Measurements from ENCODE around the gene MTHFS. TPM values are rescaled to one million over a fixed set of nuclear protein-coding genes. Genes with fewer than 3 reads are reported as not detected.
"Not testable (repeated sequence)": the region's sequence is repeated elsewhere in the genome, so short reads cannot be mapped to it uniquely, and the experiment has no call there.

MTHFS gene
- total and polyA plus RNA-seq, 2 donors (not counting 1 experiment from before 2014, with no cell fraction given): 9.5 to 21.6 TPM

DNA sequence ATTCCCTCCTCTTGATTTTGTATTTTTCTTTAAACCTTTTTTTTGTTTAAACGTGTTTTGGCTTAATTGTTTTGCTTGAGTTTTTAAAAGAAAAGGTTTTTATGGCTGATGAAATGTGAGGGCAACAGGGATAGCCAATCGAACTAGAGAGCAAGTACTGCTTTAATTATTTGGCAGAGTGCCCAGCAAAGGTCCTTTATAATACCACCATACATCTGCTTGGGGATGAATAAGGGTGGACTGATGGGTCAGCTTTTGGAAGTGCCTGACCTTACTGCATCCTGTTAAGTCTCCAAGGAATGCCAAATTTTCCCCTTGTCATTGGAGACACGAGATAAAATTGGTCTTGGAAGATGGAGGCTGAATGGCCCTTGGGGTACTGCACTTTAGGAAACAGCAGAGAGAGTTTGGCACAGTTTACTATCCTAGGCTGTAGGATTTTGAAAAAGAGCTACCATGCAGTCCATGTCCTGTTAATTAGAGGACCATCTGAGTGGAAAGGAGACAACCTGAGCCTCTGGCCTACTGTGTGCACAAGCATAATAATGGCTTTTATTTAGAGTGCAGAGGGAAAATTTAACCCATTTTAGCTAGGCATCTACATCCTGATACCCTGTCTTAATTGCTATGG is 19.8 kb upstream of the MTHFS start:
- H3K36me3 ChIP-seq (ENCODE audit: control insufficient read depth, insufficient read depth, low read length): no peaks in the 10 kb centered on the region
- no peak overlapping the region for H3K9ac ChIP-seq (ENCODE audit: insufficient read depth, low read length)
- peaks cover 5% of the 10 kb centered on the region for H3K79me2 ChIP-seq (ENCODE audit: control insufficient read depth, insufficient read depth, low read length)
- no peaks in the 10 kb centered on the region for H3K9me3 ChIP-seq (ENCODE audit: control insufficient read depth, insufficient read depth, low read depth, low read length)
- no peaks in the 10 kb centered on the region for H4K20me1 ChIP-seq (ENCODE audit: control insufficient read depth, extremely low read depth, insufficient read depth, low read length)
- no peak overlapping the region for H3K4me3 ChIP-seq (replicated peaks in 1 of 4; ENCODE audit: control extremely low read depth in 1 of 4, insufficient read depth in 1 of 4, low read depth in 3 of 4, low read length in 4 of 4)
- no peak overlapping the region for H3K27ac ChIP-seq (ENCODE audit: insufficient read depth, low read length)
- H3K4me1 ChIP-seq (ENCODE audit: control insufficient read depth, extremely low read depth, insufficient read depth, low read length): no peaks in the 10 kb centered on the region
- TF ChIP-seq, protein P1, sequence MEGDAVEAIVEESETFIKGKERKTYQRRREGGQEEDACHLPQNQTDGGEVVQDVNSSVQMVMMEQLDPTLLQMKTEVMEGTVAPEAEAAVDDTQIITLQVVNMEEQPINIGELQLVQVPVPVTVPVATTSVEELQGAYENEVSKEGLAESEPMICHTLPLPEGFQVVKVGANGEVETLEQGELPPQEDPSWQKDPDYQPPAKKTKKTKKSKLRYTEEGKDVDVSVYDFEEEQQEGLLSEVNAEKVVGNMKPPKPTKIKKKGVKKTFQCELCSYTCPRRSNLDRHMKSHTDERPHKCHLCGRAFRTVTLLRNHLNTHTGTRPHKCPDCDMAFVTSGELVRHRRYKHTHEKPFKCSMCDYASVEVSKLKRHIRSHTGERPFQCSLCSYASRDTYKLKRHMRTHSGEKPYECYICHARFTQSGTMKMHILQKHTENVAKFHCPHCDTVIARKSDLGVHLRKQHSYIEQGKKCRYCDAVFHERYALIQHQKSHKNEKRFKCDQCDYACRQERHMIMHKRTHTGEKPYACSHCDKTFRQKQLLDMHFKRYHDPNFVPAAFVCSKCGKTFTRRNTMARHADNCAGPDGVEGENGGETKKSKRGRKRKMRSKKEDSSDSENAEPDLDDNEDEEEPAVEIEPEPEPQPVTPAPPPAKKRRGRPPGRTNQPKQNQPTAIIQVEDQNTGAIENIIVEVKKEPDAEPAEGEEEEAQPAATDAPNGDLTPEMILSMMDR (conservative IDR thresholded peaks at IDR 0.05 in 1 of 2, IDR thresholded peaks at IDR 0.05 in 1 of 2; ENCODE audit: low read depth in 1 of 2, low read length in 2 of 2): no peak
- TF ChIP-seq EZH2 (IDR thresholded peaks at IDR 0.05; ENCODE audit: low read length, missing control alignments): no peak
- no peak overlapping the region for H3K4me2 ChIP-seq (ENCODE audit: extremely low read depth, insufficient read depth, low read length)
- DNase-seq (ENCODE audit: low read depth in 2 of 2): peak in 1 of 2 donors; percentile 59
- no peaks in the 10 kb centered on the region for H3K27me3 ChIP-seq (ENCODE audit: control insufficient read depth, insufficient read depth, low read length)
- no peak overlapping the region for H2AFZ ChIP-seq (ENCODE audit: low read length)

DNA sequence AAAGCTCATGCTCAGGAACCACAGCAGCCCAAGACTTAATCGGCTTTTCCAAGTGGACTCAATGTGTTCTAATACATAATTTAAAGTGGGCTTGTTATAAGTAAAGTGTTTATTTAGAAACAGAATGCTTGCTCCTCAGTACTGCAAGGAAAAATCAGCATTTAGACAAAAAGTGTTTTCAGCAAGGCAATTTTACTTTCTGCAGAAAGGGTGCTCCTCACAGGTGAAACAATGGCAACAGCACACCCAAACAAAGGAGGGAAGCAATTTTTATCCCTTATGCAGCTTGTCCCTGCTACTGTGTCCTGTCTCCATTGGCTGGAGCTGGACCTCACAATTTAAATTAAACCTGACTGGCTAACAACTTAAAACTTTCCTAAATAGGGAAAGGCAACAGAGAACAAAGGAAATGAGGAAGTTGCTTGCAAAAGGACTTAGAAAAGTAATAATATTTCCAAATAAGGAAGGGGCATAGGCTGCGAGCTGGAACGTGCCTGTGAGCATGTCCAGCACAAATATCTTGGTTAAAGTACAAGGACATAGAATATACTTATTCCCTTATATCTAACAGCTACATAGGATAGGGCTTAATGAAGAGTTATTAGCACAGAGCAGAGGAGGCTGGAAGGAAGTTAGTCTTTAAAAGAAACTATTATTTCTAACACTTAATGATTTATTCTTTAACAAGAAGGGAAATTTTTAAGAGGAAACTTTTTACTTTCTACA is 19.1 kb upstream of the MTHFS start:
- H3K36me3 ChIP-seq (ENCODE audit: control insufficient read depth, insufficient read depth, low read length); H3K4me3 ChIP-seq (replicated peaks in 1 of 4; ENCODE audit: control extremely low read depth in 1 of 4, insufficient read depth in 1 of 4, low read depth in 3 of 4, low read length in 4 of 4); H2AFZ ChIP-seq (ENCODE audit: low read length); H3K4me1 ChIP-seq (ENCODE audit: control insufficient read depth, extremely low read depth, insufficient read depth, low read length); H3K4me2 ChIP-seq (ENCODE audit: extremely low read depth, insufficient read depth, low read length); H4K20me1 ChIP-seq (ENCODE audit: control insufficient read depth, extremely low read depth, insufficient read depth, low read length); DNase-seq (ENCODE audit: low read depth in 2 of 2); H3K9me3 ChIP-seq (ENCODE audit: control insufficient read depth, insufficient read depth, low read depth, low read length); H3K9ac ChIP-seq (ENCODE audit: insufficient read depth, low read length); H3K27ac ChIP-seq (ENCODE audit: insufficient read depth, low read length); H3K79me2 ChIP-seq (ENCODE audit: control insufficient read depth, insufficient read depth, low read length); H3K27me3 ChIP-seq (ENCODE audit: control insufficient read depth, insufficient read depth, low read length): not testable (repeated sequence)

DNA sequence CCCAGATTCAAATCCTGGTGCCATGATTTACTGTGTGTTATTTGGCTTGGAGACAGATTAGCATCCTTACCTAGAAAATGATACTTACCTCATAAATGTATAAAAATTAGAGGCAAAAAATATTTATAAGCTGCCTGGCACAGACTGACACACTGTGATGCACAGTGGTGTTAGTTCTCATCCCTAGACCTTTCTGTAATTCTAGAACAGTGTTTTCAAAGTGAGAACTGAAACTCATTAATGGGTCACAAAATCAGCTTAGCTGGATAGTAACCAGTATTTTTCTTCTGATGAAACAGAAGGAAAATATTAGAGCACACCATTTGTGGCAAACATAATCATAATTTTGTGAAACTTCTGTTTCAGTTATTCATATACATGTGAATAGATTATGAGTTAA is 17.9 kb upstream of the MTHFS start:
- DNase-seq (ENCODE audit: low read depth in 2 of 2): no peak
- Histone ChIP-seq H3K36me3 (ENCODE audit: control insufficient read depth, insufficient read depth, low read length) (no peaks in the 10 kb centered on the region), H3K4me3 (replicated peaks in 1 of 4; ENCODE audit: control extremely low read depth in 1 of 4, insufficient read depth in 1 of 4, low read depth in 3 of 4, low read length in 4 of 4) (no peak overlapping the region), H3K4me1 (ENCODE audit: control insufficient read depth, extremely low read depth, insufficient read depth, low read length) (no peaks in the 10 kb centered on the region), H3K27me3 (ENCODE audit: control insufficient read depth, insufficient read depth, low read length) (no peaks in the 10 kb centered on the region), H3K4me2 (ENCODE audit: extremely low read depth, insufficient read depth, low read length) (no peak overlapping the region), H3K9ac (ENCODE audit: insufficient read depth, low read length) (no peak overlapping the region), H3K9me3 (ENCODE audit: control insufficient read depth, insufficient read depth, low read depth, low read length) (no peaks in the 10 kb centered on the region), H2AFZ (ENCODE audit: low read length) (no peak overlapping the region), H4K20me1 (ENCODE audit: control insufficient read depth, extremely low read depth, insufficient read depth, low read length) (no peaks in the 10 kb centered on the region), H3K79me2 (ENCODE audit: control insufficient read depth, insufficient read depth, low read length) (no peaks in the 10 kb centered on the region), H3K27ac (ENCODE audit: insufficient read depth, low read length) (no peak overlapping the region)
- TF ChIP-seq, protein P1 (conservative IDR thresholded peaks at IDR 0.05 in 1 of 2, IDR thresholded peaks at IDR 0.05 in 1 of 2; ENCODE audit: low read depth in 1 of 2, low read length in 2 of 2): no peak

DNA sequence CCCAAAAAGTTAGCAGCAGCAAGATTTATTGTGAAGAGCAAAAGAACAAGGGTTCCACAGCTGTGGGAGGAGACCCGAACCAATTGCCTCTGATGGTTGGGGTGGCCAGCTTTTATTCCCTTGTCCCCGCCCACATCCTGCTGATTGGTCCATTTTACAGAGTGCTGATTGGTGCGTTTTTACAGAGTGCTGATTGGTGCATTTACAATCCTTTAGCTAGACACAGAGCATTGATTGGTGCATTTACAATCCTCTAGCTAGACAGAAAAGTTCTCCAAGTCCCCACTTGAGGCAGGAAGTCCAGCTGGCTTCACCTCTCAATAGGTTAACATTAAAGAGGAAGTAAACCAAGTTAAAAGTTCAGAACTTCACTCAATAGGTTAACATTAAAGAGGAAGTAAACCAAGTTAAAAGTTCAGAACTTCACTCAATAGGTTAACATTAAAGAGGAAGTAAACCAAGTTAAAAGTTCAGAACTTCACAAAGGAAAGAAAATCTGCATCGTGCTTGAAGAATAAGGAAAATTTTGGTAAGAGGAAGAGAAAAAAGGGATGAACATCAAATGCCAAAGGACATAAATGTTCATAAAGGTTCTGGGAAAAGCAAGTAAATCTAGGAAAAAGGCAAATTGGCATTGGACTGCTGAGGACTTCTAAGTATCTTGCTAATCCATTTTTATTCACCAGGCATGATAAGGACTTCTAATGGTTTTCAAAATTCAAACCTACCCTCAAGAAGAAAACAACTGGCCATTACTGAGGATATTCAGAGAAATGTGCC is 12.9 kb upstream of the MTHFS start:
- DNase-seq (ENCODE audit: low read depth in 2 of 2); H3K79me2 ChIP-seq (ENCODE audit: control insufficient read depth, insufficient read depth, low read length): not testable (repeated sequence)

More for the DNA sequence above, 12.9 kb upstream of the MTHFS start:
- not testable (repeated sequence) for H3K4me3 ChIP-seq (replicated peaks in 1 of 4; ENCODE audit: control extremely low read depth in 1 of 4, insufficient read depth in 1 of 4, low read depth in 3 of 4, low read length in 4 of 4); H2AFZ ChIP-seq (ENCODE audit: low read length); H3K36me3 ChIP-seq (ENCODE audit: control insufficient read depth, insufficient read depth, low read length); H3K9ac ChIP-seq (ENCODE audit: insufficient read depth, low read length); H3K4me2 ChIP-seq (ENCODE audit: extremely low read depth, insufficient read depth, low read length); H3K9me3 ChIP-seq (ENCODE audit: control insufficient read depth, insufficient read depth, low read depth, low read length); H4K20me1 ChIP-seq (ENCODE audit: control insufficient read depth, extremely low read depth, insufficient read depth, low read length); H3K27me3 ChIP-seq (ENCODE audit: control insufficient read depth, insufficient read depth, low read length); H3K4me1 ChIP-seq (ENCODE audit: control insufficient read depth, extremely low read depth, insufficient read depth, low read length); H3K27ac ChIP-seq (ENCODE audit: insufficient read depth, low read length)
